Stimulated activated CD4-positive, alpha-beta T cell treated with anti-CD3 and anti-CD28 coated beads, Interleukin-15, amount 100 ng/mL, for 48 hours (primary cell): ENCODE results near the gene HDAC4.

Experiments
- DNase-seq, 2 donors: peaks; one replicate each; pipeline ENCODE4 v3.0.0-alpha.2; 2020; ENCODE audit warnings: low read depth in 2 of 2

HDAC4 gene

GRCh38 chr2:239349453-239350135 is 51.2 kb downstream of the HDAC4 start:
- no peak for DNase-seq

GRCh38 chr2:239348563-239349452 is 52.0 kb downstream of the HDAC4 start:
- no peak for DNase-seq

- no peak for DNase-seq
These were observed 54.1 kb downstream of the HDAC4 start for GRCh38 chr2:239346676-239347075.

DNA sequence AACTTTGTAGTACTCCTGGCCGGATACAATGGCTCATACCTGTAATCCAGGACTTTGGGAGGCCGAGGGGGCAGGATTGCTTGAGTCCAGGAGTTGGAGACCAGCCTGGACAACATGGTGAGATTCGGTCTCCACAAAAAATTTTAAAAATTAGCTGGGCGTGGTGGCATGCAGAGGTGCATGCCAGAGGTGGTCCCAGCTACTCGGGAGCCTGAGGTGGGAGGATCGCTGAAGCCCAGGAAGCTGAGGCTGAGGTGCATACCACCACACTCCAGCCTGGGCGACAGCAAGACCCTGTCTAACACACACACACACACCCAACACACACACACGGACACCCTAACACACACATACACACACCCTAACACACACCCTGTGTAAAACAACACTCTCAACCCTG is 55.6 kb downstream of the HDAC4 start:
- DNase-seq = no peak

DNA sequence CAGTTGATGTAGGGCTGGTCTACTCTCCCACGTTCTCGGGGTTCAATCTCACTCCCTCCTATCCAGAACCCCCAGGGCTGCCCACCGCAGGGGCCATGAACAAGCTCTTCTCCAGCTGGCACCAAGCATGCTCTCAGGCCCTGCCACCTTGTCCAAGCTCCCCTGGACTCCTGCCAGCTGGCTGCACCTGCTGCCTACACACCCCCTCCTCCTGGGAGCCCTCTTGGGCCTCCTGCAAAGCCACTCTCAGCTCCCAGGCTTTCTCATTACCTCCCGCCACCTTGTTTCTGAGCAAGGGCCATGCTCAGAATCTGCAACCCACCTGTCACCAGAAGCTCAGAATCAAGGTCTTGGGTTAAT is 56.0 kb downstream of the HDAC4 start:
- no peak for DNase-seq

DNA sequence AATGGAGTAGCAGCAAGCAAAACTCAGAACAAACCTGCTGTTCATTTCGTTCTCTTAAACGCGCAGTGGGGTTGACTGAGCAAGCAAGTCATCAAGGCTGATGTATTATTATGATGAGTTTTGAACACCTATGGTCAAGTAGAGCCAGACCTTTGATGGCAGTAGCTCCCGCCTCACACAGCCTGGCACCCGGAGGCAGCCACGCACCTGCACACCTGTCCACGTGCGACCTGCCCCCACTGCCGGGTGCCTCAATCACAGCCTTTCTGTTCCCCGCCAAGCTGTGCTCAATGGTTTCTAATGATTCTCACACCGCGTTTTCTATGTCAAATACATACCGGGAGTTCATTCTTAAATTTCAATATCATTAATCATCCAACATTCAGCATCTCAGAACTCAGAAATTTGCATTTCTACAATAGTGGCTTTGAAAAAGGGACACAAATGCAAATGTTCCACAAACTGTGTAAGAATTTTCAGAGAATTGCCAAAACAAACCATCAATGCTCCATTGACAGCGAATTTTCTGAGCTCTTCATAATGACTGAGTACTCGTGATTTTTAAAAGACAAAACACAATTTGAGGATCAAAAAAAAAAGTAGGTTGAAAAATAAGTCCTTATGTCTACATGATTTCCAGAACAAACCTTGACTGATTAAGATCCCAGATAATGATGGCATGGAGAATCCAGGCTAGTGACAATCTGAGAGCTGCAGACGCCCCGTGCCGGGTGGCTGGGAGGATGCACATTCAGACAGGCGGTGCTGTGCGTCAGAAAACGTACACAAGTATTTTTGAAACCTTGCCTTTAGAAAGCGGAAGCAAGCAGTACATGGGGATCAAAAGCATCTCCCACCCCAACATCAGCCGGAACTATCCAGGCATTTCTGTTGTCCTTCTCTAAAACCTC is 56.6 kb downstream of the HDAC4 start:
- DNase-seq = no peak

- DNase-seq = no peak
These were observed 57.4 kb downstream of the HDAC4 start for GRCh38 chr2:239343460-239343859.

- no peak for DNase-seq
These were observed 59.0 kb downstream of the HDAC4 start for GRCh38 chr2:239341840-239342239.

GRCh38 chr2:239341146-239341732 is 59.6 kb downstream of the HDAC4 start:
- no peak for DNase-seq

DNA sequence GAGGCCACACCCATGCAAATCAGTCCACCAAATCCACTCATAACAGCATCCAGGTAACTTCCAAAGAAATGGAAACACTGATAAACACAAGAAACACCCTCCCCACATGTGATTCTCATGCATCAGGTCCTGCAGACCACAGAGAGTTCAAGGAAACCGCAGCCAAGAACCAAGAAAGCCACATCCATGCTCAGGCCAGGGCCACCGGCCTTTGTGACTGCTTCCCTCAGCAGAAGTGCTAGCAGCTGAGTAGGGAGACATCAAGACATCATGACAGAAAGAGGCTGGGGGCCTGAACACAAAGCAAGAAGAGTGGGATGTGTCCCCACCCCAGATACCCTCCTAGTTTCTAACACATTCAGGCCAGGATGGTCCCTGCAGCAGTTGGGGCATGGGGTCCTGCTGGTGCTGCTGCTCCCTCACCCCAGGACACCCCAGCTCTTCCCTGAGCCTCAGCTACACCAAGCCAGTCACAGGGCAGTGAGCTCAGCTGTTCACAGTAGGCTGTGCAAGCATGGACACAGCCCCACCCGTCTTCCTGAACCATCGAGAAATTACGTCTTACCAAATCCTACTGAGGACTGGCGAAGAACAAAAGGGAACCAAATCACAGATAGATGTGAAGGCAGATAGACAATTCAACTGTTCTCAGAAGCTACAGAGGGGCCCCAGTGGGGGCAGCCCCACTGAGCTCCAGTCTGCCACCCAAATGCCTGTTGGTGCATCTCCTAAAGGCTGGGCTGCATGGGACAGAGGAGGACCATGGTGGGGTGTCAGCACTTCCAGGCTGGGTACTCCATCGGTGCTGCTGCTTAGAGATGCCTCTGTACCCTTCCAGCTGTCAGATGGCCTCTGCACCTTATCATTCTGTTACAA is 60.9 kb downstream of the HDAC4 start:
- peak in 1 of 2 donors; percentile 31 for DNase-seq

GRCh38 chr2:239339241-239339640 is 61.6 kb downstream of the HDAC4 start:
- DNase-seq = no peak

DNA sequence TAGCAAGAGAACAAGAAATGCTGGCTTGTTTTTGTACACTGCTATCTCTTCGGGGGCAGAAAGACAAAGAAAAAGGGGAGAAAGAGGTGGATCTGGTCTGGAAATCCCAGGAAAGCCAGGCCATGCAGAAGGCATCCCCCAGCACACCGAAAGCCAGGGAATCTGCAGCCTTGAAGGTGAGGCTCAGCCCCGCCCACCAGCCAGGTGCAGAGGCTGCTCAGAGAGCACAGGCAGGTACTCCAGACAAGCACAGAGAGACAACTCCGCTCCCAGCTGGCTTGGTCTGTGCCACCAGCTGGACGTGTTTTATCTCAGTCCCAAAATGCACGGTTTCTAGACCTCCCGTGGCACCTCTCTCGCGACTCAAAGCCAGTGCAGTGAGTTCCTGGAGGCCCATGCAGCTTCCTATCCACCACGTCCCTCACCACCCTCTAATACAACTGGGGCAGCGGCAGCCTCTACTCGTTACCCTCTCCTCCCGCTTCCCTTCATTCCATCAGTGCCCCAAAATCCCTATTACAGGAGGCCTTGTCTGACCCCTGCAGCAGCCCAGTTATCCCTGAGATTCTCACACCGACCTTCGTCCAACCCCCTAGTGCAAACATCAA is 62.8 kb downstream of the HDAC4 start:
- DNase-seq = no peak

- no peak for DNase-seq
These were observed 63.5 kb downstream of the HDAC4 start for GRCh38 chr2:239337122-239337876.

- DNase-seq = no peak
These were observed 69.3 kb downstream of the HDAC4 start for GRCh38 chr2:239331560-239331959.

GRCh38 chr2:239330836-239331235 is 70.0 kb downstream of the HDAC4 start:
- DNase-seq = no peak

- no peak for DNase-seq
These were observed 70.7 kb downstream of the HDAC4 start for GRCh38 chr2:239329972-239330572.

- DNase-seq = no peak
These were observed 71.4 kb downstream of the HDAC4 start for GRCh38 chr2:239329284-239329971.

DNA sequence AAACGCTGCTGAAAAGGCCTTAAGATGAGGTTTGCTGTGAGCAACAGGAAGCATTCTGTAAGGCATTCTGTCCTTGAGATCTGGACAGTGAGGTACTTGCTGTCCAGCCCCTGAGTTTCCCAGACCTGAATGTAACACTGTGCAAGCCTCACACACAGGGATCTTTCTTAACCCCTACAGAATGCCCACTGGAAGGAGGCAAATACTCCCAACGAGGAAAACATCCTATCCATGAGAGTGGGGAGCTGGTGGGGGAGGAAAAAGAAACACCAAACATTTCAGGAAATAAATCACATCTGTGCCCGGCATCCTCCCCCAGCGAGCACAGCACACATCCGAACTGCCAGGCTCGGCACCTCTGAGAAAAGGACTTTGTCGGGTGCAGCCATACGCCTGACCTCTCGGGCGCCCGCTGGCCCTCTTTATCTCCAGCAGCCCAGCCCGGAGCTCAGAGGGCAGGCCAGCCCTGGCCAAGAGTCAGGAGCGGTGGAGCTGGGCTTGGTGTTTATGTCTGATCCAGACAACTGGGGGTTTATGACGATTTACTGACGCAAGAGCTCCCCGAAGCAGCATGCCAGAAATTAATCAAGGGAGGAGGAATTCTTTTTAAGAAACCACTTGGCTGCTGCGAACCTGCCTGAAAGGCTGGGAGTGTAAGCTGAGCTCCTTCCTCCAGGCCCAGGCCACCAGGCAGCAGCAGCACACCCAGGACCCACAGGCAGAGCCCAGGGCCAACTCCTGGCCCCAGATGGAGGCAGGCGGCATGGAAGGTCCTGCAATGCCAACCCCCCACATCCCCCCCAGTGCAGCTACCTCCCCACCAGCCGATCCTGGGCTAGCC is 72.2 kb downstream of the HDAC4 start:
- no peak for DNase-seq
